Activated CD4-positive, alpha-beta T cell treated with anti-CD3 and anti-CD28 coated beads, Interleukin-2, Interleukin-4, amounts not matched to agents 100 ng/mL and 50 ng/mL, durations not matched to agents 16 hours and 8 hours (primary cell): ENCODE data around the gene FBXO42.
"Not testable (repeated sequence)": the region's sequence is repeated elsewhere in the genome, so short reads cannot be mapped to it uniquely, and the experiment has no call there.

ENCODE experiments used
- DNase-seq: peaks from one replicate; pipeline ENCODE4 v3.0.0-alpha.2; 2020; ENCODE audit warnings: low spot score

Gene FBXO42

GRCh38 chr1:16372535-16373285 lies 20.4 kb upstream of the FBXO42 start:
- no peak for DNase-seq

DNA sequence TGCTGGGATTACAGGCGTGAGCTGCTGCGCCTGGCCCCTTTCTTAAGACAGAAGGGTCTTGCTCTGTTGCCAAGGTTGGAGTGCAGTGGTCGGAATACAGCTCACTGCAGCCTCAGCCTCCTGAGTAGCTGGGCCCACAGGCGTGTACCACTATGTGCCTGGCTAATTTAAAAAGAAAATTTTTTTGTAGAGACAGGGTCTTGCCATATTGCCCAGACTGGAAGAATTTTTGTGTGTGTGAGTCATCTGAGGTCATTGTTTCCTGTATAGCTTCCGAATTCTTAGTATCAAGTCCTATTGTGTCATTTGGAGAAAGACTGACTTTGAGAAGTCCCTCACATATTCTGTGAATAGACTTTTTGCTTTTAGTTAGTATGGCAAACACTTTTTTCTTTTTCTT lies 19.4 kb upstream of the FBXO42 start:
- peak; percentile 80 for DNase-seq

GRCh38 chr1:16369821-16370220 lies 17.5 kb upstream of the FBXO42 start:
- DNase-seq = no peak

- DNase-seq = no peak
Measured at GRCh38 chr1:16367968-16368890, 15.9 kb upstream of the FBXO42 start.

DNA sequence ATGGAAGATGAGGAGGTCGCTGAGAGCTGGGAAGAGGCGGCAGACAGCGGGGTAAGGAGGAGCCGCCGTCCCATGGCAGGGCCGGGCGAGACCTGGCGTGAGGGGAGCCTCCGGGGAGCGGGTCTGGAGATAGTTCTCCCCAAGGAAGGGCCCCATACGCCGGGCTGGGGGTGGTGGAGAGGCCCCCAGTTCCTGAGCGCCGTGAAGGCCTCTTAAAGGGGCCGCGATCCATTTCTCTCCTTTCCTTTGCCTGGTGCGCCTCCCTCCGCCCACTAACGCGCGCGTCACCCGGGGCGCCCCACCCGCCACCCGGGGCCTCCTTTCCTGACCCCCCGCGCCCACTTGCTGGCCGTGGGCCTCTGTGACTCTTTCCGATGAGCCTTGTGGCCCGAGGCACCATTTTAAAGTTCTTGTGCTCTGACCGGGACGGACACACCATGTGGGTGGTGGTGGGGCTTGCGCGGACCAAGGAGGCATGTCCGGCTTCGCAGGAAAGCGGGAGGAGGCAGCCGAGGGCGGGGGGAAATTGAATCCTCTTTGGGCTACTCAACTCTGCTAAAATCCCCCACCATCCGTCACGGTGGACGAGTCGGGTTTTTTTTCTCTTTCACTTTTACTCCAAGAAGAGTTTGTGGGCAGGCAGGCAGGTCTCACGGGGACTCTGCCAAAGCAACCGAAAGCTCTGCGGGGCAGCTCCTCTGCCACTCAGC lies 15.1 kb upstream of the FBXO42 start:
- DNase-seq = peak; percentile 92

GRCh38 chr1:16366722-16367257 lies 14.5 kb upstream of the FBXO42 start, which contains the start of gene SZRD1:
Gene SZRD1, plus strand, starts transcription at chr1:16367242. Its CDS starts 16 bp downstream, at chr1:16367258.
- DNase-seq = peak; percentile 98

- DNase-seq = not testable (repeated sequence)
Measured at GRCh38 chr1:16365146-16365498, 12.8 kb upstream of the FBXO42 start.

DNA sequence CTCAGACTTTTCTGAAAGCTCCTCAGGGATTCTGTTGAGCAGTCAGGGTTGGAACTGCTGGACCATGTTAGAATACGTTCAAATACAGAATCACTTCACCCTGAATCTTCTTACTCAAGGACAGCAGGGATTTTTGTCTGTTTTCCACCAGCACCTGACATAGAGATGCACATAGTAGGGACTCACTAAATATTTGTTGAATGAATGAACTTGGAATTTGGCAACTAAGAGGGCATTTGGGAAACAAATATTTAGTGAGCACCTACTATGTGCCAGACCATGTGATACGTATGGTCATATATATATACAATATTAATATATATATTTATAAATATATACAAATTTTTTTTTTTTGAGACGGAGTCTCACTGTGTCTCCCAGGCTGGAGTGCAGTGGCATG lies 4.6 kb upstream of the FBXO42 start:
- no peak for DNase-seq

DNA sequence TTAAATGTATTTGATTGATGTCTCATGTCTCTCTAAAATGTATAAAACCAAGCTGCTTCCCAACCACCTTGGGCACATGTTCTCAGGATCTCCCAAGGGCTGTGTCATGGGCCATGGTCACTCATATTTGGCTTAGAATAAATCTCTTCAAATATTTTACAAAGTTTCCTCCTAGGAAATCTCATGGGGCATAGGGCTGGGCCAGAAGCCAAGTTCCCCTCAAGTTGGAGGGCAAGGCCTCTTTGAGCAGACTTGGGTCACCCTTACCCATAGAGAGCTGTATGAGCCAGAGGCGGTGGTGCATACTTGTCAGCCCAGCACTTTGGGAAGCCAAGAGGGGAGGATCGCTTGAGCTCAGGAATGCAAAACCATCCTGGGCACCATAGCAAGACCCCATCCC lies 2.3 kb upstream of the FBXO42 start:
- DNase-seq = no peak

DNA sequence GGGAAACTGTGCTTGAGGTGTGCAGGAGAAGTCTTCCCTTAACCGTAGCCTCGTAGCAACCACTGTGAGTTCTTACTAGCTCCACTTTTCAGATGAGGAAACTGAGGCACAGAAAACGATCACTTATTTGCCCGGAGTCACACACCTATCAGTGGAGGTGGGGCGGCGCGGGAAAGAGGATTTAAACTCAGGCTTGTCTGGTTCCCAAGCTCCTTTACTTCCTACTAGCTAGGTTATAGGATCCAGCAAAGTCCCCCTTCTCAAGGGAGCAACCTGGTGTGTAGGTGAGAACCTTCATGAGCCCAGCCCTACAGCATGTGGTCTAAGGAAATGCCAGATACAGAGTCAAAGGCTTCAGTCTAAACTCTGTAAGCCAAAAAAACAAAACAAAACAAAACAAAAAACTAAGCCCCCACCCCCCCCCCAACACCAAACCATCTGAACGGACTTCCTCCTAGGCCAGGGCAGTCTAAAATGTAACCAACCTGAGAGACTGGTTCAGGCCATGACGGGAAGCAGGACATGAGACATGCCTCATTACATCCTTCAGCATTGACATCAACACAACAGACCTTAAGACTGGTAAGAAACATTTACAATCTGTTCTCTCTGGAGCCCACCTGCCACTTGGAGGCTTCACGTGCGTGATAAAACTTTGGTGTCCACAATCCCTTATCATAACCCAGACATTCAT lies 709 bp upstream of the FBXO42 start:
- DNase-seq = no peak

GRCh38 chr1:16351456-16351993 lies 755 bp downstream of the FBXO42 start:
- no peak for DNase-seq

- no peak for DNase-seq
Measured at GRCh38 chr1:16349847-16350406, 2.4 kb downstream of the FBXO42 start.

- DNase-seq = no peak
Measured at GRCh38 chr1:16348414-16349182, 3.7 kb downstream of the FBXO42 start.

GRCh38 chr1:16343276-16343675 lies 9.0 kb downstream of the FBXO42 start:
- not testable (repeated sequence) for DNase-seq

DNA sequence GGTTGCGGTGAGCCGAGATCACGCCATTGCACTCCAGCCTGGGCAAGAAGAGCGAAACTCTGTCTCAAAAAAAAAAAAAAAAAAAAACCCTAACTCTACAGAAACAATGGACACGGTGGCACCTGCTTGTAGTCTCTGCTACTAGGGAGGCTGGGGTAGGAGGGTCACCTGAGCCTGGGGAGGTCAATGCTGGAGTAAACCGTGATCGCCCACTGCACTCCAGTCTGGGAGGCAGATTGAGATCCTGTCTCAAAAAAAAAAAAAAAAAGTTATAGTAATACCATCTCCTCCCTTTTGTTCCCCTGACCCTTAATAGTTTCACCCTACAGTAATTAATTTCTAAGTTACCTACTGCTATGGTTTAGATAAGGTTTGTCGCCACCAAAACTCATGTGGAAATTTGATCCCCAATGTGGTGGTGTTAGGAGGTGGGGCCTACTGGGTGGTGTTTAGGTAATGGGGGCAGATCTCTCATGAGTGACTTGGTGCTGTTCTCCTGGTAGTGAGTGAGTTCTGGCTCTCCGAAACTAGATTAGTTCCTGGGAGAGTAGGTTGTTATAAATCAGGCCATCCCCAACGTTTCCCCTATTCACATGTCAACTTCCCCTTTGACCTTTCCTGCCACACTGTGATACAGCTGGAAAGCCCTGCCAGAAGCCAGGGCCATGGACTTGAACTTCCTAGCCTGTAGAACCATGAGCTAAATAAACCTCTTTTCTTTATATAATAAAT lies 9.8 kb downstream of the FBXO42 start:
- no peak for DNase-seq

GRCh38 chr1:16340673-16341072 lies 11.6 kb downstream of the FBXO42 start:
- DNase-seq = no peak

GRCh38 chr1:16338961-16339360 lies 13.3 kb downstream of the FBXO42 start:
- no peak for DNase-seq

GRCh38 chr1:16334655-16335340 lies 17.5 kb downstream of the FBXO42 start:
- DNase-seq = no peak

GRCh38 chr1:16326833-16327404 lies 25.4 kb downstream of the FBXO42 start:
- DNase-seq = no peak
